NCI-H510A (cell line): Measurements from ENCODE around the gene VCL.
"Not testable (repeated sequence)": the region's sequence is repeated elsewhere in the genome, so short reads cannot be mapped to it uniquely, and the experiment has no call there.

Experiments
- DNase-seq: peaks from one replicate; lab custom pipeline; 2025; lab: John Stamatoyannopoulos, UW

The VCL gene

DNA sequence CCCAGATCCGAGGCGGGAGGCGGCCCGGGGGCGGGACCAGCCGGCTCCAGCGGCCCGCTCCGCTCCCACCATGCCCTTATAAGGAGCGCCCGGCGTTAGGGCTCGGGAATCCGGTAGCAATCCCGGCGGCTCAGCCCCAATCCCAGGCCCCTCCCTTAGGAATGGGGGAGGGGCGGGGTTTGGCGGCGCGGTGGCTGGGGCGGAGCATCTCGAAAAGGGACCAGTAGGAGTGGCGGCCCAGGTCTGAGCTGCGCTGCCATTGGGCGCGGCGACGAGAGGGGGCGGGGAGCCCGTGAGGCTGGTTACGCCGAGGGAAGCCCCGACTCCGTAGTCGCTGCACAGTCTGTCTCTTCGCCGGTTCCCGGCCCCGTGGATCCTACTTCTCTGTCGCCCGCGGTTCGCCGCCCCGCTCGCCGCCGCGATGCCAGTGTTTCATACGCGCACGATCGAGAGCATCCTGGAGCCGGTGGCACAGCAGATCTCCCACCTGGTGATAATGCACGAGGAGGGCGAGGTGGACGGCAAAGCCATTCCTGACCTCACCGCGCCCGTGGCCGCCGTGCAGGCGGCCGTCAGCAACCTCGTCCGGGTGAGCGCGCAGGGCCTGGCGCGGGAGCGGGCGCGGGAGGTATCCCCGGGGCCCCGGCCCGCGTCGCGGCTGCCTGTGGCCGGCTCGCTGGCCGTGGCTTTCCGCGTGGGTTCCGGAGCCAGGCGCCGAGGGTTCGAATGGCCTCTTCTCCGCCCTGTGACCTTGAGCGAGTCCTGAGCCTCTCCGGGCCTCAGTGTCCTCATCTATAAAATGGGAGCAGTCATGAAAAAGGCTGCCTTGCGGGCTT is at the start of gene VCL:
Gene VCL, plus strand, starts transcription at position 330 of the 836 bp plus-strand sequence. Its CDS starts 92 bp downstream, at position 422.
- peak; percentile 99 for DNase-seq

DNA sequence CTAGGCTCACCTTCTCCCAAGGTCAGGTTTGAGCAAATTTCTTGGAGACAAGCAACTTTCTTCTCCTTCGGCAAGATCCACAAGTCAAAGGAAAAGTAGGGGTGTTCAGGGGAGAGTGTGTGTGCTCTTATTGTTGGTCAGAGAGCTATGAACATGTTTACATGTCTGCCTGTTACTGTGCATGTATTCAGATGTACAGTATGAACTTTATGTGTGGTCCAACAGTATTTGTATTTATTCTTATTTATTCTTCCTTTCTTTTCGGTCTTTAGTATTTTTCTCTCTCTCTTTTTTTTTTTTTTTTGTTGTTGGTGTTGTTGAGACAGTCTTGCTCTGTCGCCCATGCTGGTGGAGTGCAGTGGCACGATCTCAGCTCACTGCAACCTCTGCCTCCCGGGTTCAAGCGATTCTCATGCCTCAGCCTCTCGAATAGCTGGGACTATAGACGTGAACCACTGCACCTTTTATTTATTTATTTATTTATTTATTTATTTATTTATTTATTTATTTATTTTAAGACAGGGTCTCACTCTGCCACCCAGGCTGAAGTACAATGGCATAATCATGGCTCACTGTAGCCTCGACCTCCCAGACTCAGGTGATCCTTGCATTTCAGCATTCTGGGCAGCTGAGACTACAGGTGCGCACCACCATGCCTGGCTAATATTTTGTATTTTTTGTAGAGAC is 48.8 kb upstream of the VCL start:
- DNase-seq, result no peak

GRCh38 chr10:73950155-73950948 is 47.6 kb upstream of the VCL start:
- no peak for DNase-seq

GRCh38 chr10:73953665-73954064 is 44.3 kb upstream of the VCL start:
- no peak for DNase-seq

- DNase-seq, result no peak
Observed at GRCh38 chr10:73954737-73955136, 43.2 kb upstream of the VCL start.

DNA sequence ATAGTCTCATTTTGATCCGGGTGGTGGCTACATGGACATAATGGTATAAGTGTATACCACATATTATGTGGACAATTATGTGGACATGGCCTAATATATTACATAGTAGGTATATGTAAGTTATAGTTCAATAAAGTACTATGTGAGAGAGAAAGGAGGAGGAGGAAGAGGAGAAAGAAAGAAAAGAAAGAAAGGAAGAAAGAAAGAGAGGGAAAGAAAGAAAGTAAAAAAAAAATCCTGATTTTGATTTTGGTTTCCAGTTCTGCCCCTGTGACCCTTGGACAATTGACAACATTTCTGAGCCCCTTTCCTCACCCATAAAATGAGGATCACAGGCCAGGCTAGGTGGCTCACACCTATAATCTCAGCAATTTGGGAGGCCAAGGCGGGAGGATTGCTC is 42.2 kb upstream of the VCL start:
- DNase-seq, result no peak

GRCh38 chr10:73956476-73957359 is 41.2 kb upstream of the VCL start:
- no peak for DNase-seq

DNA sequence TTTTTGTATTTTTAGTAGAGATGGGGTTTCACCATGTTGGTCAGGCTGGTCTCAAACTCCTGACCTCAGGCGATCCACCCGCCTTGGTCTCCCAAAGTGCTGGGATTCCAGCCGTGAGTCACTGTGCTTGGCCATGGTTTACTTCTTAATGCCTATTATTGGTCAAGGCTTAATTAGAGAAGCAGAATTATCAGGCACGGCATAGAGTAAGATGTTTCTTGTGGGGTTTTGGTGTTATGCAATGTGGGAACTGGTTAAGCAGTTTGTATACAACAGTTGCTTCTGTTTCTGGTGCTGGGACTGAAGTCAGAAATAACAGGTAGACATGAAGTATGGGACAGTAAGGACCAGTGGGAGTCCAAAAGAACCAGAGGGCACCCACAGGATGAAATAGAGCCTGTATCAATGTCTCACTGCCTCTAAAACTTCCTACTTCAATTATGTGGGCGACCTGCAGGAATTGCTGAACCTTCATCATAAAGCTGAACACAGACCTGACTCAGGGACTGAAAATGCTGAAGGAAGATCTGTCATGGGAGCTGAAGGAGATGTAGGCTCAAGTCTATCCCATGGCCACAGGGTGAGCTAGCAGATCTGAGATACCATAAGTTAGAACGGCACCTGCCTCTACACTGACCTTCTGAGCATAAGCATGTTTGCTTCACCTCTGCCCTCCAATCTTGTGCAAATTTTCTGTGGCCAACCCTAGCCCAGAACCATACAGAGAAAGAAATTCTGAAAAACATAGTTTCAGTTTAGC is 38.3 kb upstream of the VCL start:
- no peak for DNase-seq

DNA sequence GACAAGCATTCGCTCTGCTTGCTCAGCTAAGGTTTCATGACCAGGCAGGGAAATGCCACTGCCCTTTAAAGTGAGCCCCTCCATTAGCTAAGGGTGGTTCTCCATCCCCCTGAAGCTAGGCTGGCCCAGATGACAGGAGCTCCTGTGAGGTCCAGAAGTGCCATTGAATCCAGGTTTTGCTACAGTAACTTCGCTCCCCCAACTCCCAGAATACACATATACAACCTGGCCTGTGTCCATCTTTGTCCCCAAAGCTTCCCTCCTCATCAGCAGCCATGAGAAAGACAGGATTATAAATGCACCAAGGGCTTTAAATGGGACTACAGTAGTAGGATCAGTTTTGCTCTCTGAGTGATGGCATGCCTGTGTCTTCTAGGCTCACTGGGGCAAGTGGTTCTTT is 35.5 kb upstream of the VCL start:
- DNase-seq, result no peak

DNA sequence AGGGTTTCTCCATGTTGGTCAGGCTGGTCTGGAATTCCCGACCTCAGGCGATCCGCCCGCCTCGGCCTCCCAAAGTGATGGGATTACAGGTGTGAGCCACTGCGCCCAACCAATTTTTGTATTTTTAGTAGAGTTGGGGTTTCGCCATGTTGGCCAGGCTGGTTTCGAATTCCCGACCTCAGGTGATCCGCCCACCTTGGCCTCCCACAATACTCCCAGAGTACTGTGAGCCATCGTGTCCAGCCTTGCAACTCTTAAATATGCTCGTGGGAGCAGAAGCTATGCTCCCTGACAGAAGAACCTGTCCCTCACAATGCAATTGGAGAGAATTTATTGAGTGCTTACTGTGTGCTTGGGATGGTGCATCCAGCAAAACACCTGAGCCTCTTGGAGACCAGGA is 34.4 kb upstream of the VCL start:
- DNase-seq, result not testable (repeated sequence)

GRCh38 chr10:73964743-73965142 is 33.2 kb upstream of the VCL start:
- no peak for DNase-seq

DNA sequence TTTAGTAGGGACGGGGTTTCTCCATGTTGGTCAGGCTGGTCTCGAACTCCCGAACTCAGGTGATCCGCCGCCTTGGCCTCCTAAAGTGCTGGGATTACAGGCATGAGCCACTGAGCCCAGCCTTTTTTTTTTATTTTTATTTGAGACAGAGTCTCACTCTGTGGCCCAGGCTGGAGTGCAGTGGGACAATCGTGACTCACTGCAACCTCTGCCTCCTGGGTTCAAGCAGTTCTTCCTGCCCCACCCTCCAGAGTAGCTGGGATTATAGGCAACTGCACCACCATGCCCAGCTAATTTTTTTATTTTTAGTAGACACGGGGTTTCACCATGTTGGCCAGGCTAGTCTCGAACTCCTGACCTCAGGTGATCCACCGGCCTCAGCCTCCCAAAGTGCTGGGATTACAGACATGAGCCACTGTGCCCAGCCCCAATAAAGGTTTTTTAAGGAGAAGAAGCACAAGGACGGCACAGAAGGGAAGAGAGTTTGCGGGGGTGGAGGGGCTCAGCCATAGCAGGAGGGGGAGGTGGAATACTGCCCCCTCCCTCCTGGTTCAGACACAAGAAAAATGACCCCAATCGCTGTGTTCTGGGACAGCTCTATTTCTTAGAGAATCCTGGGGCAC is 32.5 kb upstream of the VCL start:
- DNase-seq, result not testable (repeated sequence)

DNA sequence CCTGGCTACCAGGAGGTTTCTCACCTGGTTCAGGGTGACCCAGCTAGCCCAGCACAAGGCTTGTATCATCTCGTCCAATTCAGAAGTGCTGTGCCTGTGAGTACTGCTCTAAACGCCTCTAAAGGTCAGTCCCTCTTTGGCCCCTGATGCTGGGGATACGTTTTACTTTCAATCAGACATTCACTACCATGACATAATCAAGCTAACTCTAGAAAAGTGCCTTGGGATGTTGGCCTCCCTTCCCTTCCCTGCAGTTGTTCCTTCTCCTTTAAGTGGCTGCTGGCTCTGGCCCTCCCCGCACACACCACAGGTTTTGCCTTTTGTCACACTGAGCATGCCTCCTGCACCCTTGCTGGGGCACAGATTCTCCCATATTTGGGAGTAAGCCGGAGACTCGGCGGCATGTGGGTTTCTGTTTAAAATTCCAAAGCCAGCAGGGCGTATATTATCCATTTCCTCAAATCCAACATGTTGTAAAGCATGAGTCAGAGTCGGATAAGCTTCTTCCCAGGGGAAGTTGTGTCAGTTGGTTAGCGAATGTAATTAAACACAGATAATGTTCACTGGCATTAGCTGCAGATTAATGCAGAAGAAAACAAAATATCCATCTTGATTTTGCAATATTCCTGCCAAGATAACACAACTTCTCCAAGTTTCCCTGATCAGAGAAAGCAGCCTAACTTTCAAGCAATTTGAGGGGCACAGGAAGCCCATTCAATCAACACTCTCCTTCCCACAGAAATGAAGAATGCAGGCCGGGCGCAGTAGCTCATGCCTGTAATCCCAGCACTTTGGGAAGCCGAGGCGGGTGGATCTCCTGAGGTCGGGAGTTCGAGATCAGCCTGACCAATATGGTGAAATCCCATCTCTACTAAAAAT is 31.8 kb upstream of the VCL start:
- no peak for DNase-seq

DNA sequence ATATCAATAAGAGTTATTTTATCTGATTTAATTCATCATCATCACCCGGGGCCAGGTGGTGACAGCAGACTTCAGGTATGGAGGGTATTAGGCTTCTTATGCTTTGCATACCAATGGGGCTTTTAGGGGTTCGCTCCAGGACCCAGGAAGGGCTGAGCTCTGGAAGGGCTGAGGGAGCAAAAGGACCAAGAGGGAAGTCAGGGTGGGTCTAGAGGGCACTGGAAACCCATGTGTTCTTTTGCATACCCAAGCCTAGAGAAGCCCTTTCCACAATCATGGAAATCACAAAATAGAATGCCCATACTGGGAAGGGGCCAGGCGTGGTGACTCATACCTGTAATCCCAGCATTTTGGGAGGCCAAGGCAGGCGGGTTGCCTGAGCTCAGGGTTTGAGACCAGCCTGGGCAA is 30.9 kb upstream of the VCL start:
- no peak for DNase-seq

- DNase-seq, result no peak
Observed at GRCh38 chr10:73967544-73967943, 30.4 kb upstream of the VCL start.

DNA sequence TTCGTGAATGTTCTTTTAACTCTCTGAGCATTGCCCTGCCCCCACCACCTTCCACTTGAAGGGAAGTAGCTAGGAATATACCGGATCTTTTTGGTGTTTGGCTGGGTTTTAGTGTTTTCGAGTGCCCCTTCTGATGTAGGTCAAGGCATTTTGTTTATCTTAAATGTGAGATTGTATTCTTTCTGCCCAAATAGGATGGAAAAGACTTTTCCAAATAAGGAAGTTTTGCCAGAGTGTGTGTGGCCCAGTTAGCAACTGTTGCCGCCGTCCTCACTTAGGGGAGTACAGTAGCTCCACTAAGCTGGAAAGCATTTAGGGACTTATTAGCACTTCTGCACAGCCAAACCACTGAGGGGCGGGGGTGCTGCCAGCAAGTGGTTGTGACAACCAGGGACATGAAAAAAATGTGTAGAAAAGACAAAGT is 29.8 kb upstream of the VCL start:
- no peak for DNase-seq

- no peak for DNase-seq
Observed at GRCh38 chr10:73969224-73969841, 28.6 kb upstream of the VCL start.

DNA sequence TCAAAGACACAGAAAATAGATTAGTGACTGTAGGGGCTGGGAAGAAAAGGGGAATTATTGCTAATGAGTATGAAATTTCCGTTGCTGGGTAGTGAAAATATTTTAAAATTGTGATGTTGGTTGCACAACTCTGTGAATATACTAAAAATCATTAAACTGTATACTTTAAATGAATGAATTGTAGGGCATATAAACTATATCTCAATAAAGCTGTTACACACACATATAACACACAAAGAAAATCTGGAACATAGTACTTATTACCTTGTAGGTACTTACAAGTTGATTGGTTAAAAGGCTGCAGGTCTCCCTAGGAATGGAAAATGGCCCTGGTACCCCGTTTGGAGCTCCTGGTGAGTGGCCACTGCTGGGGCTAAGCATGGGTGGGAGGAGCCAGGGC is 27.1 kb upstream of the VCL start:
- DNase-seq, result no peak
